ENCODE data around the gene SFRP4.

Gene SFRP4

GRCh38 chr7:37918526-37918925, 1.9 kb upstream of the SFRP4 start:
- H3K9me2 ChIP-seq (replicated peaks; ENCODE audit: low read depth, low read length) = no peaks in the 10 kb centered on the region
- no peak overlapping the region for H3K4me3 ChIP-seq (ENCODE audit: low read length, poor library complexity, severe bottlenecking)
- H3K9ac ChIP-seq (ENCODE audit: low read depth, low read length, poor library complexity, severe bottlenecking) = no peak overlapping the region
- H4K20me1 ChIP-seq (ENCODE audit: insufficient read depth, low read length, poor library complexity, severe bottlenecking) = peaks cover 13% of the 10 kb centered on the region
- H3K79me2 ChIP-seq (ENCODE audit: insufficient read depth, low read length) = peaks cover 26% of the 10 kb centered on the region
- H3K27me3 ChIP-seq (ENCODE audit: insufficient read depth, low read length, poor library complexity, severe bottlenecking) = no peaks in the 10 kb centered on the region
- no peaks in the 10 kb centered on the region for H3F3A ChIP-seq (ENCODE audit: low read depth)
- peak; percentile 52 for TF ChIP-seq CTCF (conservative IDR thresholded peaks at IDR 0.05; ENCODE audit: low read length)
- no peak for TF ChIP-seq EZH2phosphoT487 (IDR thresholded peaks at IDR 0.05; ENCODE audit: borderline replicate concordance)
- no peaks in the 10 kb centered on the region for H3K36me3 ChIP-seq (ENCODE audit: insufficient read depth, low read length)
- H2AFZ ChIP-seq (ENCODE audit: low read length) = no peak overlapping the region
- H3K9me3 ChIP-seq (ENCODE audit: insufficient read depth, low read depth, low read length) = no peaks in the 10 kb centered on the region
- H3K4me1 ChIP-seq (ENCODE audit: insufficient read depth, low read length, poor library complexity, severe bottlenecking) = peaks cover 31% of the 10 kb centered on the region
- no peak overlapping the region for H3K4me2 ChIP-seq (ENCODE audit: low read depth, low read length, poor library complexity, severe bottlenecking)

- peak overlapping the region; percentile 82 for H2AFZ ChIP-seq (ENCODE audit: low read length)
- no peaks in the 10 kb centered on the region for H3K27me3 ChIP-seq (ENCODE audit: insufficient read depth, low read length, poor library complexity, severe bottlenecking)
- peak overlapping the region; percentile 56 for H3K4me2 ChIP-seq (ENCODE audit: low read depth, low read length, poor library complexity, severe bottlenecking)
- H3K79me2 ChIP-seq (ENCODE audit: insufficient read depth, low read length) = peaks cover 2% of the 10 kb centered on the region
- H3K9me2 ChIP-seq (replicated peaks; ENCODE audit: low read depth, low read length) = no peaks in the 10 kb centered on the region
- H3F3A ChIP-seq (ENCODE audit: low read depth) = no peaks in the 10 kb centered on the region
- peaks cover 18% of the 10 kb centered on the region for H3K4me1 ChIP-seq (ENCODE audit: insufficient read depth, low read length, poor library complexity, severe bottlenecking)
- TF ChIP-seq CTCF (conservative IDR thresholded peaks at IDR 0.05; ENCODE audit: low read length) = no peak
- peak overlapping the region; percentile 57 for H3K9ac ChIP-seq (ENCODE audit: low read depth, low read length, poor library complexity, severe bottlenecking)
- H3K4me3 ChIP-seq (ENCODE audit: low read length, poor library complexity, severe bottlenecking) = peak overlapping the region; percentile 71
- H3K36me3 ChIP-seq (ENCODE audit: insufficient read depth, low read length) = no peaks in the 10 kb centered on the region
- H4K20me1 ChIP-seq (ENCODE audit: insufficient read depth, low read length, poor library complexity, severe bottlenecking) = no peaks in the 10 kb centered on the region
- no peaks in the 10 kb centered on the region for H3K9me3 ChIP-seq (ENCODE audit: insufficient read depth, low read depth, low read length)
Observed at GRCh38 chr7:37916017-37916672, 472 bp downstream of the SFRP4 start.

- Histone ChIP-seq H3K36me3 (ENCODE audit: insufficient read depth, low read length) (no peaks in the 10 kb centered on the region), H3K4me1 (ENCODE audit: insufficient read depth, low read length, poor library complexity, severe bottlenecking) (peaks cover 18% of the 10 kb centered on the region), H3K79me2 (ENCODE audit: insufficient read depth, low read length) (no peaks in the 10 kb centered on the region), H3K9me3 (ENCODE audit: insufficient read depth, low read depth, low read length) (no peaks in the 10 kb centered on the region), H3K4me3 (ENCODE audit: low read length, poor library complexity, severe bottlenecking) (no peak overlapping the region), H3K9me2 (replicated peaks; ENCODE audit: low read depth, low read length) (no peaks in the 10 kb centered on the region), H3F3A (ENCODE audit: low read depth) (no peaks in the 10 kb centered on the region), H3K9ac (ENCODE audit: low read depth, low read length, poor library complexity, severe bottlenecking) (no peak overlapping the region), H4K20me1 (ENCODE audit: insufficient read depth, low read length, poor library complexity, severe bottlenecking) (no peaks in the 10 kb centered on the region), H3K4me2 (ENCODE audit: low read depth, low read length, poor library complexity, severe bottlenecking) (no peak overlapping the region), H2AFZ (ENCODE audit: low read length) (0 out of 2 replicates have a peak overlapping the region, but pooled peaks have one; percentile 23), H3K27me3 (ENCODE audit: insufficient read depth, low read length, poor library complexity, severe bottlenecking) (no peaks in the 10 kb centered on the region)
- no peak for TF ChIP-seq EZH2phosphoT487 (IDR thresholded peaks at IDR 0.05; ENCODE audit: borderline replicate concordance)
- TF ChIP-seq CTCF (conservative IDR thresholded peaks at IDR 0.05; ENCODE audit: low read length) = no peak
Observed at GRCh38 chr7:37915438-37915837, 1.2 kb downstream of the SFRP4 start.

All from Loucy (cell line).